HEK293 (cell line): ENCODE results near the gene KLHL40.
A peak's percentile ranks its signal among the peaks of the same experiment; 100 is the strongest.

Source experiments
- CTCF ChIA-PET: fragments of 350-600 bp; formaldehyde crosslinking; extraction: SDS; loops from one replicate; lab custom pipeline; 2021; ENCODE audit warnings: antibody characterized with exemption; lab: Yijun Ruan, JAX
- POLR2A ChIA-PET: fragments of 300-600 bp; formaldehyde crosslinking; extraction: SDS; loops from one replicate; lab custom pipeline; 2020; ENCODE audit warnings: antibody characterized with exemption, inconsistent platforms; lab: Yijun Ruan, JAX
- H3K27ac ChIP-seq: fragments of 200-500 bp; sonication (Bioruptor generic); 2 replicates; pipeline ENCODE4 v1.5.1; 2014; ENCODE audit warnings: low read depth, low read length, control low read depth, inconsistent platforms; ENCODE audit errors: extremely low read depth
- H3K36me3 ChIP-seq, 2 experiments: fragments of 200-500 bp in 1 of 2; sonication (Bioruptor generic) in 1 of 2; 1 replicate in 1 of 2; 2 replicates in 1 of 2; pipeline ENCODE4 v1.5.1; 2014 to 2017; ENCODE audit warnings: inconsistent platforms in 2 of 2, low read length in 2 of 2; ENCODE audit not compliant: control insufficient read depth in 2 of 2, insufficient read depth in 1 of 2
- H3K4me1 ChIP-seq: fragments of 200-500 bp; sonication (Bioruptor generic); 2 replicates; pipeline ENCODE4 v1.5.1; 2014; ENCODE audit warnings: mild to moderate bottlenecking, low read length, inconsistent platforms; ENCODE audit not compliant: control insufficient read depth, insufficient read depth
- H3K4me3 ChIP-seq: 2 replicates; pipeline ENCODE4 v1.5.1; 2011; ENCODE audit warnings: low read depth, mild to moderate bottlenecking, control low read depth, low read length, moderate library complexity
- H3K9me3 ChIP-seq: fragments of 200-500 bp; sonication (Bioruptor generic); 2 replicates; pipeline ENCODE4 v1.5.1; 2014; ENCODE audit warnings: low read depth, low read length, inconsistent platforms; ENCODE audit not compliant: control insufficient read depth, insufficient read depth
- GLI4 ChIP-seq: fragments of 450-650 bp; formaldehyde crosslinking; IDR thresholded peaks from 2 replicates; pipeline ENCODE4 v1.5.1; 2016; ENCODE audit warnings: missing biosample characterization, missing genetic modification characterization
- IKZF3 ChIP-seq: fragments of 450-650 bp; IDR thresholded peaks from 2 replicates; pipeline ENCODE4 v1.5.0; 2018; ENCODE audit warnings: missing biosample characterization, mild to moderate bottlenecking, missing genetic modification characterization, moderate library complexity
- KLF8 ChIP-seq: fragments of 450-650 bp; formaldehyde crosslinking; IDR thresholded peaks from 2 replicates; pipeline ENCODE4 v1.5.1; 2016; ENCODE audit warnings: missing biosample characterization, missing genetic modification characterization
- OVOL3 ChIP-seq: fragments of 450-650 bp; formaldehyde crosslinking; IDR thresholded peaks from 2 replicates; pipeline ENCODE4 v1.5.1; 2016; ENCODE audit warnings: missing biosample characterization, missing genetic modification characterization
- RBAK ChIP-seq: fragments of 450-650 bp; formaldehyde crosslinking; IDR thresholded peaks from 2 replicates; pipeline ENCODE4 v1.5.1; 2016; ENCODE audit warnings: missing biosample characterization, missing genetic modification characterization
- ZBTB7A ChIP-seq: fragments of 450-650 bp; formaldehyde crosslinking; IDR thresholded peaks from 2 replicates; pipeline ENCODE4 v1.5.1; 2016; ENCODE audit warnings: low read depth, missing biosample characterization, missing genetic modification characterization
- ZBTB8A ChIP-seq: fragments of 450-650 bp; formaldehyde crosslinking; IDR thresholded peaks from 2 replicates; pipeline ENCODE4 v1.5.1; 2016; ENCODE audit warnings: missing biosample characterization, missing genetic modification characterization
- ZIC2 ChIP-seq: fragments of 450-650 bp; formaldehyde crosslinking; IDR thresholded peaks from 2 replicates; pipeline ENCODE4 v1.5.1; 2016; ENCODE audit warnings: missing biosample characterization, missing genetic modification characterization
- ZNF112 ChIP-seq: fragments of 450-650 bp; formaldehyde crosslinking; IDR thresholded peaks from 2 replicates; pipeline ENCODE4 v1.5.0; 2017; ENCODE audit warnings: missing biosample characterization, missing genetic modification characterization
- ZNF133 ChIP-seq: fragments of 450-650 bp; formaldehyde crosslinking; IDR thresholded peaks from 2 replicates; pipeline ENCODE4 v1.5.1; 2016; ENCODE audit warnings: missing biosample characterization, missing genetic modification characterization
- ZNF16 ChIP-seq: fragments of 450-650 bp; formaldehyde crosslinking; IDR thresholded peaks from 2 replicates; pipeline ENCODE4 v1.5.1; 2016; ENCODE audit warnings: low read depth, missing biosample characterization, missing genetic modification characterization
- ZNF174 ChIP-seq: fragments of 450-650 bp; formaldehyde crosslinking; IDR thresholded peaks from 2 replicates; pipeline ENCODE4 v1.5.0; 2017; ENCODE audit warnings: missing biosample characterization, mild to moderate bottlenecking, missing genetic modification characterization
- ZNF19 ChIP-seq: fragments of 450-650 bp; formaldehyde crosslinking; IDR thresholded peaks from 2 replicates; pipeline ENCODE4; 2016; ENCODE audit warnings: missing biosample characterization, missing genetic modification characterization, low read depth
- ZNF24 ChIP-seq: fragments of 450-650 bp; formaldehyde crosslinking; IDR thresholded peaks from 2 replicates; pipeline ENCODE4 v1.5.1; 2016; ENCODE audit warnings: missing biosample characterization, missing genetic modification characterization
- ZNF37A ChIP-seq: fragments of 450-650 bp; IDR thresholded peaks from 2 replicates; pipeline ENCODE4 v1.5.1; 2018; ENCODE audit warnings: missing biosample characterization, missing genetic modification characterization
- ZNF394 ChIP-seq: fragments of 450-650 bp; formaldehyde crosslinking; IDR thresholded peaks from 2 replicates; pipeline ENCODE4 v1.5.1; 2016; ENCODE audit warnings: missing biosample characterization, missing genetic modification characterization, mild to moderate bottlenecking, moderate library complexity, borderline replicate concordance
- ZNF449 ChIP-seq: fragments of 450-650 bp; formaldehyde crosslinking; IDR thresholded peaks from 2 replicates; pipeline ENCODE4 v1.5.1; 2017; ENCODE audit warnings: missing biosample characterization, mild to moderate bottlenecking, missing genetic modification characterization, moderate library complexity
- ZNF558 ChIP-seq: fragments of 450-650 bp; formaldehyde crosslinking; IDR thresholded peaks from 2 replicates; pipeline ENCODE4 v1.5.1; 2016; ENCODE audit warnings: missing biosample characterization, missing genetic modification characterization
- ZNF560 ChIP-seq: fragments of 450-650 bp; formaldehyde crosslinking; IDR thresholded peaks from 2 replicates; pipeline ENCODE4 v1.5.1; 2017; ENCODE audit warnings: missing biosample characterization, missing genetic modification characterization, borderline replicate concordance
- ZNF624 ChIP-seq: fragments of 450-650 bp; formaldehyde crosslinking; IDR thresholded peaks from 2 replicates; pipeline ENCODE4 v1.5.1; 2017; ENCODE audit warnings: missing biosample characterization, missing genetic modification characterization
- ZNF785 ChIP-seq: fragments of 450-650 bp; formaldehyde crosslinking; IDR thresholded peaks from 2 replicates; pipeline ENCODE4 v1.5.1; 2016; ENCODE audit warnings: missing biosample characterization, missing genetic modification characterization
- ZNF830 ChIP-seq: fragments of 450-650 bp; IDR thresholded peaks from 2 replicates; pipeline ENCODE4 v1.5.0; 2018; ENCODE audit warnings: missing biosample characterization, missing genetic modification characterization, low read depth, mild to moderate bottlenecking, moderate library complexity
- ZSCAN30 ChIP-seq: fragments of 450-650 bp; IDR thresholded peaks from 2 replicates; pipeline ENCODE4 v1.5.1; 2018; ENCODE audit warnings: missing biosample characterization, mild to moderate bottlenecking, missing genetic modification characterization, moderate library complexity

KLHL40 gene

DNA sequence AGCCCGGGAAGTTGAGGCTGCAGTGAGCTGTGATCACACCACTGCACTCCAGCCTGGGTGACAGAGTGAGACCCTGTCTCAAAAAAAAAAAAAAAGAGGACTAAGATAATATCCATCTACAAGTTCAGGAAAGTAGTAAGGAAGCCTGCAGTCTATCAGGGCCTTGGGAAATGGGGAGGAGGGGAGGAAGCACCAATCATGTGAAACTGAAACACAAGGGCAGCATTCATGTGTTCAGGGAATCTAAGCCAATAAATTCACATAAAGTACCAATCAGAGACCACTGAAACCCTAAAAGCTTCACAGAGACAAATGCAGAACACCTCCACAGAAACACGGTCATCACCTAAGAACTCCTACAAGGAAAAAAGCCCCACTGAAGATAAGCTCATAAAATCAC is 40.1 kb downstream of the KLHL40 start:
- CTCF ChIA-PET: no interaction called here
- H3K36me3 ChIP-seq: no peaks in the 10 kb centered on the region
- H3K9me3 ChIP-seq: no peaks in the 10 kb centered on the region
- no peak overlapping the region for H3K27ac ChIP-seq
- no peaks in the 10 kb centered on the region for H3K4me1 ChIP-seq
- no peak overlapping the region for H3K4me3 ChIP-seq
- POLR2A ChIA-PET: no interaction called here
- no peak for TF ChIP-seq ZNF785

DNA sequence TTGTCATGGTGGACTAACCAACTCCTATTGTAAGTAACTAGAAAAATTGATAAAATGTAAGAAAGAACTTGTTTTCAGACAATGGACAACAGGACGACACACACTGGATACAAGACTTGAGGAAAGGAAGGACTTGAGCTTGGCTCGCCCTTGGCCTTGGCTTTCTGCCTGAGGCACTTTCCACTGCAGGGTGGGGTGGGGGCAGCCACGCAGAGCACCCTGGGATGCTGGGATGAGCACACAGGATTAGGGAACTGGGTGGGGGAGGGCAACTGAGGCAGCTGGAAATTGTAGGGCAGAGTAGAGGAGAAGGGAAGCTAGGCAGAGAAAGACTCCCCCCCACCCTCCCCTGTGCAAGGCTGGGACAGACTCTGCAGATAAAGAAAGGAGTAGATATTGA is 42.7 kb downstream of the KLHL40 start:
- Histone ChIP-seq H3K36me3 (no peaks in the 10 kb centered on the region), H3K4me1 (no peaks in the 10 kb centered on the region), H3K4me3 (no peak overlapping the region), H3K9me3 (no peaks in the 10 kb centered on the region), H3K27ac (no peak overlapping the region)
- CTCF ChIA-PET: no interaction called here
- TF ChIP-seq ZBTB7A (tag by site-specific recombination): no peak
- TF ChIP-seq ZNF16 (tag by site-specific recombination): no peak
- no peak for TF ChIP-seq KLF8 (tag by site-specific recombination)
- POLR2A ChIA-PET: no interaction called here

- ChIA-PET CTCF (interaction anchor here (0.6 kb wide), 1 partner anchor 10 kb away, joined by 4 read pairs; no protein-coding TSS in a partner anchor), POLR2A (no interaction called here)
- Histone ChIP-seq H3K9me3 (no peaks in the 10 kb centered on the region), H3K4me3 (no peak overlapping the region), H3K4me1 (no peaks in the 10 kb centered on the region), H3K27ac (no peak overlapping the region), H3K36me3 (no peaks in the 10 kb centered on the region)
- TF ChIP-seq RBAK (tag by site-specific recombination) (peak; percentile 79; the same call in 1 of the 2 replicates), ZNF558 (tag by site-specific recombination) (no peak), ZNF112 (tag by site-specific recombination) (no peak), ZNF133 (tag by site-specific recombination) (no peak)
Observed at GRCh38 chr3:42728668-42729364, 43.5 kb downstream of the KLHL40 start.

DNA sequence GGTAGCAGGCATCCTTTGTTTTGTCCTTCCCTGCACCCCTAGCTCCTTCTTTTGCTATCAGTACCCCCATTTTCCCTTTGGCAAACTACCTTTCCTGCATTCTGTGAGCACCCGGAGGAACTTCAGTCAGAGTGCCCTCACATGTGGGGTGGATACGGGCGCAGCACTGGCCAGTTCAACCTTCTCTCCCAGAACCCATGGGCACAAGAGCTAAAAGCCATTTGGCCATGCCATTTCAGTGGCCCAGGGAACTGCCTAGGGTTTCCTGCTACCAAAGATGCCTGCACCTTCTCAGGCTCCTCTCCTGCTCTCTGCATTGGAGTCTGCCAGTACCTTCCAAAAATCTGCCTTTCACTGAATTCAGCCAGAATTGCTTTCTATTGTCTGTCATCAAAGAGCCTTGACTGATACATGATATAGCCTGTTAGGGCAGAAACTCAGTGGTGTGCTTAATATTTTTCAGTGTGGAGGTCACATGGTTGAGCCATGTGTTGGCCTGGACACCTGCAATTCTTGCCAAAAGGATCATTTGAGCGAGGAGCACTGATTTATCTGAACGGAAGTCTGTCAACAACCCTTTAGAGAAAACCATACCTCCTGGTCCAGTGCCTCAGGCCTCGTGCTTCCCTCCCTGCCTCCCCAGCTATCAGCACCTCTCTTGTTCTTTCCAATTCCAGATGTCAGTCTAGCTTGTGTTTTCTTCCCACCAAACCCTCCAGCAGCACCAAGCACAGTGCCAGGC is 44.2 kb downstream of the KLHL40 start:
- no peak for TF ChIP-seq ZNF24 (tag by site-specific recombination)
- no peaks in the 10 kb centered on the region for H3K9me3 ChIP-seq
- ChIA-PET POLR2A (no interaction called here), CTCF (interaction anchor here (0.6 kb wide), 1 partner anchor 9 kb away, joined by 4 read pairs; no protein-coding TSS in a partner anchor)
- H3K27ac ChIP-seq: no peak overlapping the region
- no peaks in the 10 kb centered on the region for H3K4me1 ChIP-seq
- no peak overlapping the region for H3K4me3 ChIP-seq
- no peaks in the 10 kb centered on the region for H3K36me3 ChIP-seq

DNA sequence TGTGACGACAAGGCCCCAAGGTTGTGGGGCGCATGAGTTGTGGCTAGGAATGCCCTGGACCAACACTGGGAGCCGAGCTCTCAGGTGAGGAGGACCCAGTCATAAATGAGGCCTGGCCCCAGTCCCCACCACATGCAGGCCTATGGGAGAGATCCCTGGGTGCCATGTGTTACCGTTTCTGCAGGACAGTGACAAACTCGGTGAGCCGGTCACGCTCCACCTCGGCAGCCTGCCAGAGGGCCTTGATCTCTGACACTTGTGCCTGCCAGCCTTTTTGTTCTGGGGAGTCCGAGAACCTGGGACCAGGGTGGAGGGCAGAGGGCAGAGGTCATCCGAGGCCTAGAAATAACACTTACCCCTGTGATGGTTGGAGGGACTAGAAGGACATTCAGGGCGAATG is 45.0 kb downstream of the KLHL40 start:
- no peak overlapping the region for H3K27ac ChIP-seq
- ChIA-PET POLR2A (no interaction called here), CTCF (no interaction called here)
- TF ChIP-seq ZNF560 (tag by site-specific recombination) (no peak), ZNF830 (no peak), ZNF19 (tag by site-specific recombination) (no peak), ZIC2 (no peak), ZNF24 (tag by site-specific recombination) (no peak), ZNF394 (tag by site-specific recombination) (no peak), IKZF3 (tag by site-specific recombination) (no peak), ZNF449 (tag by site-specific recombination) (no peak), RBAK (tag by site-specific recombination) (no peak), OVOL3 (no peak), ZNF174 (tag by site-specific recombination) (no peak), ZNF624 (no peak), ZSCAN30 (no peak), GLI4 (tag by site-specific recombination) (no peak), ZBTB8A (tag by site-specific recombination) (no peak), ZNF37A (tag by site-specific recombination) (no peak)
- no peaks in the 10 kb centered on the region for H3K9me3 ChIP-seq
- no peaks in the 10 kb centered on the region for H3K36me3 ChIP-seq
- H3K4me3 ChIP-seq: no peak overlapping the region
- no peaks in the 10 kb centered on the region for H3K4me1 ChIP-seq
